Measurements from ENCODE around the gene GSG1.

Gene GSG1

DNA sequence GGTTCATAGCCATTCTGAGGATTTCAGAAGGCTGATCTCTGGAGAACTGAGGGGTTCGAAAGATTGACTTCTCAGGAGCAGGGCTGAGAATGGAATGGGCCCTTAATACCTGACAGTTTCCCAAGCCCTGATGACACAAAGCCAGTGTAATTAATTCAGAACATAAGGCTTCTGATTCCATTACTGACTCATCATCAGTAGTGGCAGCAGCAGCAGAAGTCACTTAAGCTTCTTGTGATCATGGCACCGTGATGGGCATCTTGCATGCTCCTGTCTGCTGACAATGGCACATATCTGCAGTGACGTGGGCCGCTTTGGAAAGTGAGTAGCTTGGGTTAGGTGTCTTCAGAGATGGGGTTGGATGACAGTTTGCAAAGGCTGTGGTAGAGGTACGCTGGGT is 38.2 kb upstream of the GSG1 start:
- peaks cover 12% of the 10 kb centered on the region for H3K4me1 ChIP-seq (ENCODE audit: control insufficient read depth, insufficient read depth, low read length, poor library complexity, severe bottlenecking)
- no peaks in the 10 kb centered on the region for H3K27me3 ChIP-seq (replicated peaks; ENCODE audit: control insufficient read depth, insufficient read depth, low read length, poor library complexity, severe bottlenecking)
- H3K4me3 ChIP-seq (ENCODE audit: insufficient read depth, low read depth, low read length, poor library complexity, severe bottlenecking): no peak overlapping the region
- H3K36me3 ChIP-seq (ENCODE audit: control insufficient read depth, insufficient read depth, low read length): no peaks in the 10 kb centered on the region
- no peak overlapping the region for H3K27ac ChIP-seq (ENCODE audit: insufficient read depth, low read length, poor library complexity, severe bottlenecking)
- no peak for DNase-seq
- H3K9me3 ChIP-seq (ENCODE audit: control insufficient read depth, low read length): no peaks in the 10 kb centered on the region

DNA sequence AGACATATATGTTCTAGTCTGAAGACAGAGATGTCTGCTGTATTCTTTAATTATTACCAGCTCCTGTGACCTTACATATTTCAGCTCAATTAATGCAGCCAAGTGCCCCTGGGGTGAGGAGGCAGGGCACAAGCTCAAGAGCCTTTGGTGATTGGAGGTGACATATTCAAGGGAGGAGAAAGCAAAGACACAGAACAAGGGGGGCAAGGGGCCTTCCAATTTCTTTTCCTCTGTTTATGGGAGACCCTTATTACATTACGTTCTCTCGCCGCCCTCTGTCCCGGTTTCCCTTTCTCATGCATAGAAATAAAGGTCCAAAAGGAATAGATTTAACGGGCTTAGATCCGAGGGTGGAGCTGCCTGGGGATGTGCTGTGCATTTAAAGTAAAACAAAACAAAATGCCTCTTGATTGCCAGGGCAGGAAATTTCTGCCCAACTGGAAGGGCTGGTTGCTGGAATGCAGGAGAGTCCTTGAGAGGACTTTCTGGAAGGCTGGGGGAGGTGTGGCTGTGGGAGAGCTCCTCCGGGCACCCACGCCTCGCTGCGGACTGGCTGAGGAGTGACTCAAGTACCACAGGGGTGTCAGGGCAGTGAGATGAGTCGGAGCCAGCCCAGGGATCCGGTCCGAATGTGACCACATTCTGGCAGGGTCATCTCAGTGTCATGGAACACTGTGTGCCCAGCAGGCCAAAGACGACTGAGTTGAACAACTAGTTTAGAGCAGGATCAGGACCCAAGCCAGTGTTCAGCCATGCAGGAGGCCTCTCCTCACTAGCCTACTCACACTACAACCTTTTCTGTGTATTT is 32.1 kb upstream of the GSG1 start:
- no peak overlapping the region for H3K27ac ChIP-seq (ENCODE audit: insufficient read depth, low read length, poor library complexity, severe bottlenecking)
- no peak overlapping the region for H3K4me3 ChIP-seq (ENCODE audit: insufficient read depth, low read depth, low read length, poor library complexity, severe bottlenecking)
- H3K27me3 ChIP-seq (replicated peaks; ENCODE audit: control insufficient read depth, insufficient read depth, low read length, poor library complexity, severe bottlenecking): no peaks in the 10 kb centered on the region
- no peak for DNase-seq
- no peaks in the 10 kb centered on the region for H3K4me1 ChIP-seq (ENCODE audit: control insufficient read depth, insufficient read depth, low read length, poor library complexity, severe bottlenecking)
- H3K36me3 ChIP-seq (ENCODE audit: control insufficient read depth, insufficient read depth, low read length): no peaks in the 10 kb centered on the region
- no peaks in the 10 kb centered on the region for H3K9me3 ChIP-seq (ENCODE audit: control insufficient read depth, low read length)

DNA sequence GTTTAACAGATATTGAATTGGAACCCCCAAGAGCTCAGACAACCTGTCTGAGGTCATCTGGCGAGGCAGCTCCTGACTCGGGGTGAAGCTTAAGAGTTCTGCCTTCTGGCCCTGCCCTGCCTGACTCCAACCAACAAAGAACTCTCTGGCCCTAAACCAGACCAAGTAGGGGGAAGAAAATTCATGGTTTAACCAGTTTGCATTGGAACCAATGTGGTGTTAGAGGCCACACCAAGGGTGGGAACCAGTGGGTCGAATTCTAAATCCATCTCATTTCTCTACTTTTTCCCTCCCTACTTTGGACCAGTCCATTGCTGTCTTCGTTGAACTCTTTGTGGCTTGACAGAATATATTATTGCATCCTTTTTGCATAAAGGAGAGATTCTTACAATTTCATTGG is 30.4 kb upstream of the GSG1 start:
- H3K4me1 ChIP-seq (ENCODE audit: control insufficient read depth, insufficient read depth, low read length, poor library complexity, severe bottlenecking): no peaks in the 10 kb centered on the region

DNA sequence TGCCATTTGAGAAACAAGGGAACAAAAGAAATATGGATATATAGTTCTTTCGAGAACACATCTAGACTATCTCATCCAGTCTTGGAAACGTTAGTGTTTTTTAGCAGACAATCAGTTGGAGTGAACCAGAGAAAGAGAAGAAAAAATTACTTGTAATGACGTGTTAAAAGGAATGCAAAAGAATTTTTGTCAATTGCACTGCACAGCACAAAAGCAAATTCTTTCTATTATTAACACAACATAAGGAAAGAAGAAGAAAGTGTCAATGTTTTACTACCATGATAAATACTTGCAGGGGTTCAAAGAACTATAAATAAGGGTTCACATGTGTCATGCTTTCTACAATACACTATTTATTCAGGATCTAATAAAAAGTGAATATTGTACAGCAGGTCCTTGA is 27.5 kb upstream of the GSG1 start:
- H3K9me3 ChIP-seq (ENCODE audit: control insufficient read depth, low read length): no peaks in the 10 kb centered on the region
- H3K36me3 ChIP-seq (ENCODE audit: control insufficient read depth, insufficient read depth, low read length): no peaks in the 10 kb centered on the region
- no peaks in the 10 kb centered on the region for H3K4me1 ChIP-seq (ENCODE audit: control insufficient read depth, insufficient read depth, low read length, poor library complexity, severe bottlenecking)
- H3K4me3 ChIP-seq (ENCODE audit: insufficient read depth, low read depth, low read length, poor library complexity, severe bottlenecking): no peak overlapping the region
- no peak for DNase-seq
- no peak overlapping the region for H3K27ac ChIP-seq (ENCODE audit: insufficient read depth, low read length, poor library complexity, severe bottlenecking)
- H3K27me3 ChIP-seq (replicated peaks; ENCODE audit: control insufficient read depth, insufficient read depth, low read length, poor library complexity, severe bottlenecking): no peaks in the 10 kb centered on the region

More for the DNA sequence above, 30.4 kb upstream of the GSG1 start:
- Histone ChIP-seq H3K27ac (ENCODE audit: insufficient read depth, low read length, poor library complexity, severe bottlenecking) (no peak overlapping the region), H3K4me3 (ENCODE audit: insufficient read depth, low read depth, low read length, poor library complexity, severe bottlenecking) (no peak overlapping the region), H3K36me3 (ENCODE audit: control insufficient read depth, insufficient read depth, low read length) (no peaks in the 10 kb centered on the region), H3K27me3 (replicated peaks; ENCODE audit: control insufficient read depth, insufficient read depth, low read length, poor library complexity, severe bottlenecking) (no peaks in the 10 kb centered on the region), H3K9me3 (ENCODE audit: control insufficient read depth, low read length) (no peaks in the 10 kb centered on the region)
- DNase-seq: no peak

DNA sequence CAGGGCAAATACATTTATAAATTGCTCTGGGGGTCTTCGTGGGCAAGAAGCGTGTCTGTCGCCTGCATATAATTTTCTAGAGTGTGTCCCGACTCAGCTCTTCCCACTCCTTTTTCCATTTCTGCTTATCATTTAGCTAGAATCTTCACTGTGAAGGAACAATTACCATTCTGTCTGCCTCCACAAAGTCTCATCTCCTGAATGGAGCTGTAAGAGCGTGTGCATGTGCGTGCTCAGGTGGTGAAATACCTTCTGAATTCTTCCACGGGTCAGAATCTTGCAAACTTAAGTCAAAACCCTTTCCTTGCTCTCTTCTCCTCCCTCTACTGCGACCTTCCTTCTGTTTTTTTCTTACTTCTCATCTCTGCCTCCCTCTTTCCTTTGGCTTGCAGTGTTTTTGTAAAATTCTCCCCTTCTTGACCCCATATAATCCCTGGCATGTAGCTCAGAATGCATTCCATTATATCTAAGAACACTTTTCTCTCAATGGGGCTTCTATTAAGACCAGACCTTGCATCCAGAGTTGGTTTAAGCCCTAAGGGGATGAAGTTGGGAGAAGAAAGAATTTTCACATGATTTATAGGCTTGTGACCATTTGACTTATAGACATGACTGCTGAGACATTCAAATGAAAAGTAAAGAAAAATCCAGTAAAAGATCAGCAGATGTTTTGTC is 25.0 kb upstream of the GSG1 start:
- Histone ChIP-seq H3K27ac (ENCODE audit: insufficient read depth, low read length, poor library complexity, severe bottlenecking) (no peak overlapping the region), H3K4me3 (ENCODE audit: insufficient read depth, low read depth, low read length, poor library complexity, severe bottlenecking) (no peak overlapping the region), H3K4me1 (ENCODE audit: control insufficient read depth, insufficient read depth, low read length, poor library complexity, severe bottlenecking) (no peaks in the 10 kb centered on the region), H3K36me3 (ENCODE audit: control insufficient read depth, insufficient read depth, low read length) (no peaks in the 10 kb centered on the region), H3K27me3 (replicated peaks; ENCODE audit: control insufficient read depth, insufficient read depth, low read length, poor library complexity, severe bottlenecking) (no peaks in the 10 kb centered on the region), H3K9me3 (ENCODE audit: control insufficient read depth, low read length) (no peaks in the 10 kb centered on the region)
- DNase-seq: no peak

DNA sequence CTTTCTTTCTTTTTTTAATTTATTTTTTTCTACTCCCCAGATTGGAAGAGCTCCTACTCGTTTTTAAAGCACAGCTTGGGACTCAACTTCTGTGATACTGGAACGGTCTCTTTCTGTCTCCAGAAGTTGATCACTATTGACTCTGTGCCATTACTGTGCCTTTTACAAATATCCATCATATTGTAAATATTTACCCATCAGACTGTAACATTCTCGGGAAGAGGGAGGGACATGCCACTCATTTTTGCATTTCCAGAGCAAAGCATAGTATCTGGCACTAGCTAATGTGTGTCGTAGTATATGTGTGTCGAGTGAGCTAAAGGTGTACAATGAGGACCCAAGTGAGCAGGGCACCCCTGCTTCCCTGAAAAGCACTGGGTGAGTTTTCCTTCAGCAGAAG is 24.0 kb upstream of the GSG1 start:
- H3K27ac ChIP-seq (ENCODE audit: insufficient read depth, low read length, poor library complexity, severe bottlenecking): no peak overlapping the region
- no peaks in the 10 kb centered on the region for H3K36me3 ChIP-seq (ENCODE audit: control insufficient read depth, insufficient read depth, low read length)
- no peak for DNase-seq
- H3K4me3 ChIP-seq (ENCODE audit: insufficient read depth, low read depth, low read length, poor library complexity, severe bottlenecking): no peak overlapping the region
- H3K27me3 ChIP-seq (replicated peaks; ENCODE audit: control insufficient read depth, insufficient read depth, low read length, poor library complexity, severe bottlenecking): no peaks in the 10 kb centered on the region
- no peaks in the 10 kb centered on the region for H3K9me3 ChIP-seq (ENCODE audit: control insufficient read depth, low read length)
- no peaks in the 10 kb centered on the region for H3K4me1 ChIP-seq (ENCODE audit: control insufficient read depth, insufficient read depth, low read length, poor library complexity, severe bottlenecking)

DNA sequence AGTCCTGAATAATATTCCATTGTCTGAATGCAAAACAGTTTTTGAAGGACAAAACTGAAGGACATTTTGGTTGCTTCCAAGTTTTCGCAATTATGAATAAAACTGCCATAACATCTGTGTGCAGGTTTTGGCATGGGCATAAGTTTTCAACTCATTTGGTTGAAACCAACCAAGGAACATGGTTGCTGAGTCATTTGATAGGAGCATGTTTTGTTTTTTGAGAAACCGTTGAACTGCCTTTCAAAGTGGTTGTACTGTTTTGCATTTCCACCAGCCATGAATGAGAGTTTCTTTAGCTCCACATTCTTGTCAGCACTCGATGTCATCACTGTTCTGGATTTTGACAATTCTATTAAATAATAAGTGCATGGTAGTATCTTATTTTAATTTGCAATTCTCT is 23.0 kb upstream of the GSG1 start:
- Histone ChIP-seq H3K4me1 (ENCODE audit: control insufficient read depth, insufficient read depth, low read length, poor library complexity, severe bottlenecking) (no peaks in the 10 kb centered on the region), H3K27me3 (replicated peaks; ENCODE audit: control insufficient read depth, insufficient read depth, low read length, poor library complexity, severe bottlenecking) (no peaks in the 10 kb centered on the region), H3K9me3 (ENCODE audit: control insufficient read depth, low read length) (no peaks in the 10 kb centered on the region), H3K36me3 (ENCODE audit: control insufficient read depth, insufficient read depth, low read length) (no peaks in the 10 kb centered on the region), H3K4me3 (ENCODE audit: insufficient read depth, low read depth, low read length, poor library complexity, severe bottlenecking) (no peak overlapping the region), H3K27ac (ENCODE audit: insufficient read depth, low read length, poor library complexity, severe bottlenecking) (no peak overlapping the region)
- no peak for DNase-seq

DNA sequence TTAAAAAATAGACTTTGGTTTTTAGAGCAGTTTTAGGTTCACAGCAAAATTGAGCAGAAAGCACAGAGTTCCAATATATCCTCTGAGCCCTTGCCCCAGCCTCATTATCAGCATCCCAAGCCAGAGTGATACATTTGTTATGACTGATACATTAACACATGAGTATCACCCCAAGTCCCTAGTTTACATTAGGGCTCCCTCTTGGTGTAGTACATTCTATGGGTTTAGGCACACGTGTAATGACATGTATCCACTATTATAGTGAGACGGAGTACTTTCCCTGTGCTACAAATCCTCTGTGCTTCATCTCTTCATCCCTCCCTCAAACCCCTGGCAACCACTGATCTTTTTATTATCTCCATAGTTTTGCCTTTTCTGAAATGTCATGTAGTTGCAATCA is 22.5 kb upstream of the GSG1 start:
- no peaks in the 10 kb centered on the region for H3K4me1 ChIP-seq (ENCODE audit: control insufficient read depth, insufficient read depth, low read length, poor library complexity, severe bottlenecking)
- no peaks in the 10 kb centered on the region for H3K27me3 ChIP-seq (replicated peaks; ENCODE audit: control insufficient read depth, insufficient read depth, low read length, poor library complexity, severe bottlenecking)
- H3K36me3 ChIP-seq (ENCODE audit: control insufficient read depth, insufficient read depth, low read length): no peaks in the 10 kb centered on the region
- H3K4me3 ChIP-seq (ENCODE audit: insufficient read depth, low read depth, low read length, poor library complexity, severe bottlenecking): no peak overlapping the region
- DNase-seq: no peak
- no peaks in the 10 kb centered on the region for H3K9me3 ChIP-seq (ENCODE audit: control insufficient read depth, low read length)
- no peak overlapping the region for H3K27ac ChIP-seq (ENCODE audit: insufficient read depth, low read length, poor library complexity, severe bottlenecking)

DNA sequence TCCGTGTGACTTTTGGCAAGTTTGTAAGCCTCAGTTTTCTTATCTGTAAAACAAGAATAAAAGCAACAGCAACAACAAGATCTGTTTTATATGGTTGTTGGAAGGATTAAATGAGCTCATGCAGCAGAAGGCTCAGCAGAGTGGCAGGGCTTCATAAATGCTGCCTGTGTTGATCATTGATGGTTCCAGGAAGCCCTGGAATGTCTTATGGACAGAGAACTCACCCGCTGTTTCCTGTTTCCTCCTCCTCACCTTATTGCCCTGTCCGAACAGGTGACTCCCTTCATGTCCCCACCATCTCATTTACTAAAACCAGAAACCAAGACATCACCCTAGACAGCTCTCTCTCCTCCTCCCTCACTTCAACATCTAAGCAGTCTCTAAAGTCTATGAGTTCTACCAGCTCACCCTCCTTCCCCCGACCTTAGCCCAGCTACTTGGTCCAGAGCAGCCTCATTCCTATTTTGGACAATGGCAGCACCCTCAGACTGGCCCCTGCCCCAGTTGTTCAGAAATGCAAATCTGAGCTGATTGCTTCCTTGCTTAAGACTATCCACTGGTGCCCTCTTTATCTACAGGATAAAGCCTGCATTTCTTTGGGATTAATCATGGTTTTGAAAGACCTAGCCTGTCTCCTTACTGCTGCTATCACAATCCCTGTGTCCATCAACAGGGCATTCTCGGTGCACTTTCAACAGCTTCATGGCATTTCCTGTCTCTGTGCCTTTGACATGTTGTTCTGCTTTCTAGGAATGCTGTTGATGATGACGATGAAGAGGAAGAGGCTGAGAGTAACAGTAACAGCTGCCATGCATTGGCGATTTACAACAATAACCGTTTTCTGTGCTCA is 21.4 kb upstream of the GSG1 start:
- H3K27ac ChIP-seq (ENCODE audit: insufficient read depth, low read length, poor library complexity, severe bottlenecking): no peak overlapping the region
- H3K27me3 ChIP-seq (replicated peaks; ENCODE audit: control insufficient read depth, insufficient read depth, low read length, poor library complexity, severe bottlenecking): no peaks in the 10 kb centered on the region
- H3K4me1 ChIP-seq (ENCODE audit: control insufficient read depth, insufficient read depth, low read length, poor library complexity, severe bottlenecking): no peaks in the 10 kb centered on the region
- no peak for DNase-seq
- no peaks in the 10 kb centered on the region for H3K9me3 ChIP-seq (ENCODE audit: control insufficient read depth, low read length)
- H3K36me3 ChIP-seq (ENCODE audit: control insufficient read depth, insufficient read depth, low read length): no peaks in the 10 kb centered on the region
- no peak overlapping the region for H3K4me3 ChIP-seq (ENCODE audit: insufficient read depth, low read depth, low read length, poor library complexity, severe bottlenecking)

DNA sequence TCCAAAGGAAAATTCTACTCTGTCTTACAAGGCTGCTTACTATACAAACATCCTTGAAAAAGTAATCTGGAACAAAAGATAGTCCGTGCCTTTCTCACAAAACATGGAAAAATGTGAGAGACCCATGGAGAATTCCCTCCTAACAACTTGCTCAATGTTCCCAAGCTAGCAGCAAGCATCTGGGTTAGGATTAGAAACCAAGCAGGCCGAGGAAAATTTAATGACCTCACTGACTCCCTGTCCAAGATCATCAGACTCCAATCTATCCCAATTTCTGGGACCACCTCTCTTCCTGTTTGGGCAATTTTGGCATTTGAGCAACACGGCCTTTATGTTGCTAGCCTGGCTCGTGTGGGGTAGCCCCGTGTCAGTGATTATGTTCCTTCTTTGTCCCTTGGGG is 18.1 kb upstream of the GSG1 start:
- Histone ChIP-seq H3K36me3 (ENCODE audit: control insufficient read depth, insufficient read depth, low read length) (no peaks in the 10 kb centered on the region), H3K27me3 (replicated peaks; ENCODE audit: control insufficient read depth, insufficient read depth, low read length, poor library complexity, severe bottlenecking) (no peaks in the 10 kb centered on the region), H3K4me3 (ENCODE audit: insufficient read depth, low read depth, low read length, poor library complexity, severe bottlenecking) (no peak overlapping the region), H3K9me3 (ENCODE audit: control insufficient read depth, low read length) (no peaks in the 10 kb centered on the region), H3K4me1 (ENCODE audit: control insufficient read depth, insufficient read depth, low read length, poor library complexity, severe bottlenecking) (no peaks in the 10 kb centered on the region), H3K27ac (ENCODE audit: insufficient read depth, low read length, poor library complexity, severe bottlenecking) (no peak overlapping the region)
- no peak for DNase-seq
